Ovary (tissue), 3 donors: ENCODE measurements around the gene MUC5AC.

Experiments used
- POLR2A ChIP-seq: fragments of 450-650 bp; IDR thresholded peaks from one replicate; pipeline ENCODE4 v1.6.1; 2017; ENCODE audit warnings: antibody characterized with exemption, mild to moderate bottlenecking, moderate library complexity
- TF ChIP-seq, protein P1 (sequence below), 3 donors: fragments of 450-650 bp in 2 of 3; fragments of 200-600 bp in 1 of 3; IDR thresholded peaks; one replicate each; pipeline versions ENCODE4 v1.5.1 to v1.8.0; 2016 to 2022; ENCODE audit warnings: antibody characterized with exemption in 3 of 3, mild to moderate bottlenecking in 1 of 3
- donor health status: DM: no; HTN: no; CAD: no.

DNA sequence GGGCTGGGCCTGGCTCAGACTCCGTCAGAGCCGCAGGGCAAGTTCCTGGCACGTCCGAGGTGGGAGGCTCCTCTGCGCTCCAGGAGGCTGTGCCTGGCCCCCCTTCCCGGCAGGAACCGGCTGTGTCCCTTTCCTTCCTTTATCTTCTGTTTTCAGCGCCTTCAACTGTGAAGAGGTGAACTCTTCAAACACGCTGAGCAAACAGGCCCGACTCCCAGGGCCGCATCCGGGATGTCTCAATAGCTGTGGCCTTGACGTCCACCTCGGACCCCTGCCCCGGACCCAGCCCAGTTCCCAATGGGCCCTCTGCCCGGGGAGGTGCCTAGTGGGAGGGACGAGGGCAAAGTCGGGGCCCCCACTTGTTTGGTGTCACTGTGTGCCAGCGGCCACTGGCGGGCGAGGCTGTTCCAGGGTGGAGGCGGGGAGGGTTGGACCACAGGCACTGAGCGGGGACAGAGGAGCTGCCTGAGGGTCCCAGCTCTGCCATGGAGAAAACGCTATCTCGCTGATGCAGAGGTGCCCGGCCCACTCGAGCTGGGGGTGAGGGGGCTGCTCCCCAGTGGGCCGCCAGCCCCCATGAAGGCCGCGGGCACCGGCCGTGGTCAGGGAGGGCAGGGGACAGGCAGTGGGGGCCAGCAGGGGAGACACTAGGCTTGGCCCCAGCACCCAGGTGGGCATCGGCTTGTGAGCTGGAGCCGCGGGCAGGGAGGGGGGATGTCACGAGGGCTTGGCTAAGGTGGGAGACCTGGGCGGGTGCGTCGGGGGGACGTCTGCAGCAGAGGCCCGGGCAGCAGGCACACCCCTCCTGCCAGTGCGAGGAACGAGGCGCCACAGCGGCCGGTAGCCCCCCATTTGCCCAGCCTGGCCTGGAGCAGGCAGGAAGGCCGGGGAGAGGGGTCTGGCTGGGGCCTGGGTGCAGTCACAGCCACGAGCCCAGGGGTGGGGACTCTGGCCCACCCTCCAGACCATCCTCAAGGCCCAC is 62.4 kb downstream of the MUC5AC start:
- TF ChIP-seq, protein P1, sequence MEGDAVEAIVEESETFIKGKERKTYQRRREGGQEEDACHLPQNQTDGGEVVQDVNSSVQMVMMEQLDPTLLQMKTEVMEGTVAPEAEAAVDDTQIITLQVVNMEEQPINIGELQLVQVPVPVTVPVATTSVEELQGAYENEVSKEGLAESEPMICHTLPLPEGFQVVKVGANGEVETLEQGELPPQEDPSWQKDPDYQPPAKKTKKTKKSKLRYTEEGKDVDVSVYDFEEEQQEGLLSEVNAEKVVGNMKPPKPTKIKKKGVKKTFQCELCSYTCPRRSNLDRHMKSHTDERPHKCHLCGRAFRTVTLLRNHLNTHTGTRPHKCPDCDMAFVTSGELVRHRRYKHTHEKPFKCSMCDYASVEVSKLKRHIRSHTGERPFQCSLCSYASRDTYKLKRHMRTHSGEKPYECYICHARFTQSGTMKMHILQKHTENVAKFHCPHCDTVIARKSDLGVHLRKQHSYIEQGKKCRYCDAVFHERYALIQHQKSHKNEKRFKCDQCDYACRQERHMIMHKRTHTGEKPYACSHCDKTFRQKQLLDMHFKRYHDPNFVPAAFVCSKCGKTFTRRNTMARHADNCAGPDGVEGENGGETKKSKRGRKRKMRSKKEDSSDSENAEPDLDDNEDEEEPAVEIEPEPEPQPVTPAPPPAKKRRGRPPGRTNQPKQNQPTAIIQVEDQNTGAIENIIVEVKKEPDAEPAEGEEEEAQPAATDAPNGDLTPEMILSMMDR (IDR thresholded peaks at IDR 0.05): no peak
- no peak for TF ChIP-seq POLR2A
